HepG2 (cell line): ENCODE results near the gene NOSIP. TPM values are rescaled to one million over a fixed set of nuclear protein-coding genes. Genes with fewer than 3 reads are reported as not detected.

Experiments
- ATAC-seq: fragments of 200-7000 bp; cut with Tn5 transposase; 3 replicates; pipeline ENCODE4 v1.9.1; 2020; ENCODE audit warnings: mild to moderate bottlenecking, moderate library complexity
- BruUV-seq: library from RNA; stranded (reverse); fragments of 400-500 nt; replicated peaks from 2 replicates; lab custom pipeline; 2021; lab: Mats Ljungman, UMichigan
- CTCF ChIA-PET: fragments of 300-600 bp; formaldehyde crosslinking; extraction: SDS; loops from one replicate; lab custom pipeline; 2021; ENCODE audit warnings: low total read pairs, inconsistent platforms, low intra/inter-chr PET ratio; lab: Yijun Ruan, JAX
- POLR2A ChIA-PET: fragments of 350-600 bp; sonication (Branson Sonifier 250); formaldehyde crosslinking; loops from one replicate; lab custom pipeline; 2020; ENCODE audit warnings: antibody characterized with exemption, inconsistent platforms; lab: Yijun Ruan, JAX
- DNase-seq: peaks from one replicate; pipeline ENCODE4 v3.0.0-alpha.2; 2015; ENCODE audit warnings: low spot score
- FAIRE-seq: peaks from 3 replicates; lab custom pipeline; 2011; peaks lifted over from hg19 to GRCh38; lab: Jason Lieb, UNC
- H2AFZ ChIP-seq: one replicate; pipeline ENCODE4 v1.6.1; 2011; ENCODE audit warnings: low read length, inconsistent platforms
- H3K27ac ChIP-seq: fragments of 300-600 bp; 3 replicates; pipeline ENCODE4 v1.8.0; 2011; ENCODE audit warnings: mixed run types, mild to moderate bottlenecking, mixed read lengths, low read length, inconsistent platforms; ENCODE audit not compliant: insufficient read depth; ENCODE audit errors: extremely low read length
- H3K27me3 ChIP-seq, 2 experiments: fragments of 200-600 bp in 1 of 2; 2 replicates in 1 of 2; 3 replicates in 1 of 2; pipeline versions ENCODE4 v1.6.0 to v1.8.0; 2011; ENCODE audit warnings: low read length in 2 of 2, mild to moderate bottlenecking in 2 of 2, moderate library complexity in 2 of 2, inconsistent platforms in 1 of 2; ENCODE audit not compliant: insufficient read depth in 2 of 2, control insufficient read depth in 1 of 2
- H3K36me3 ChIP-seq, 2 experiments: fragments of 200-600 bp in 1 of 2; replicated peaks in 1 of 2; 2 replicates in 1 of 2; 3 replicates in 1 of 2; pipeline versions ENCODE4 v1.5.1 to v1.8.0; 2011; ENCODE audit warnings: low read length in 2 of 2, inconsistent platforms in 1 of 2; ENCODE audit not compliant: insufficient read depth in 2 of 2, control insufficient read depth in 1 of 2
- H3K4me1 ChIP-seq: 2 replicates; pipeline ENCODE4 v1.5.1; 2012; ENCODE audit warnings: low read length, inconsistent platforms; ENCODE audit not compliant: insufficient read depth
- H3K4me2 ChIP-seq: 2 replicates; pipeline ENCODE4 v1.6.0; 2011; ENCODE audit warnings: low read depth, low read length, inconsistent platforms
- H3K4me3 ChIP-seq, 3 experiments: fragments of 200-600 bp in 1 of 3; sonication (generic), shearing (Covaris generic) in 1 of 3; replicated peaks in 1 of 3; 2 replicates each; pipeline ENCODE4 v1.5.1; 2011 to 2016; ENCODE audit warnings: low read length in 3 of 3, inconsistent platforms in 2 of 3, low read depth in 2 of 3, mild to moderate bottlenecking in 2 of 3, control low read depth in 1 of 3, mixed read lengths in 1 of 3; ENCODE audit not compliant: insufficient read depth in 1 of 3
- H3K79me2 ChIP-seq: one replicate; pipeline ENCODE4 v1.6.1; 2011; ENCODE audit warnings: low read length, inconsistent platforms; ENCODE audit not compliant: insufficient read depth
- H3K9ac ChIP-seq: 2 replicates; pipeline ENCODE4 v1.6.0; 2011; ENCODE audit warnings: mild to moderate bottlenecking, low read depth, low read length, inconsistent platforms; ENCODE audit not compliant: insufficient read depth
- H3K9me3 ChIP-seq: 2 replicates; pipeline ENCODE4 v1.5.1; 2012; ENCODE audit warnings: mild to moderate bottlenecking, low read length
- H4K20me1 ChIP-seq: 2 replicates; pipeline ENCODE4 v1.6.0; 2011; ENCODE audit warnings: inconsistent platforms, mild to moderate bottlenecking, low read length, moderate library complexity; ENCODE audit not compliant: insufficient read depth
- DBP ChIP-seq: sonication (generic); formaldehyde crosslinking; IDR thresholded peaks from 2 replicates; pipeline ENCODE4 v1.4.0; 2020; ENCODE audit warnings: missing genetic modification reagents; ENCODE audit errors: not compliant biosample characterization
- DRAP1 ChIP-seq: IDR thresholded peaks from 2 replicates; pipeline ENCODE4 v1.6.1; 2016; ENCODE audit warnings: missing genetic modification reagents, missing compliant biosample characterization
- GLI4 ChIP-seq: sonication (generic); formaldehyde crosslinking; IDR thresholded peaks from 2 replicates; pipeline ENCODE4 v1.5.1; 2020; ENCODE audit warnings: missing genetic modification reagents, mild to moderate bottlenecking, moderate library complexity, borderline replicate concordance
- HES4 ChIP-seq: sonication (generic); formaldehyde crosslinking; IDR thresholded peaks from 2 replicates; pipeline ENCODE4 v1.9.0; 2021; ENCODE audit warnings: mild to moderate bottlenecking, missing genetic modification reagents, borderline replicate concordance
- KLF11 ChIP-seq: IDR thresholded peaks from 2 replicates; pipeline ENCODE4 v1.6.1; 2016; ENCODE audit warnings: missing compliant biosample characterization
- NFE2L2 ChIP-seq: fragments of 150-350 bp; IDR thresholded peaks from 2 replicates; pipeline ENCODE4 v1.6.1; 2014; ENCODE audit warnings: low read length
- RFXAP ChIP-seq: sonication (generic); formaldehyde crosslinking; IDR thresholded peaks from 2 replicates; pipeline ENCODE4 v1.4.0; 2020; ENCODE audit warnings: missing genetic modification reagents, borderline replicate concordance
- SNRNP70 ChIP-seq: fragments of 200-400 bp; formaldehyde crosslinking; IDR thresholded peaks from 2 replicates; pipeline ENCODE4 v1.6.1; 2017; ENCODE audit warnings: mild to moderate bottlenecking, low read depth, low read length, moderate library complexity
- SOX6 ChIP-seq, 2 experiments: fragments of 450-650 bp in 1 of 2; sonication (generic) in 1 of 2; formaldehyde crosslinking in 1 of 2; IDR thresholded peaks; 2 replicates each; pipeline versions ENCODE4 v1.4.0 to v1.6.1; 2017 to 2020; ENCODE audit warnings: antibody characterized with exemption in 1 of 2, mild to moderate bottlenecking in 1 of 2, missing genetic modification reagents in 1 of 2
- ZFP1 ChIP-seq: IDR thresholded peaks from 2 replicates; pipeline ENCODE4 v1.6.1; 2016
- ZKSCAN1 ChIP-seq: fragments of 150-350 bp; IDR thresholded peaks from 2 replicates; pipeline ENCODE4 v1.6.1; 2014; ENCODE audit warnings: low read length
- ZNF224 ChIP-seq: sonication (generic); formaldehyde crosslinking; IDR thresholded peaks from 2 replicates; pipeline ENCODE4 v1.5.0; 2020; ENCODE audit warnings: mild to moderate bottlenecking, missing genetic modification reagents
- ZNF296 ChIP-seq: sonication (generic); formaldehyde crosslinking; conservative IDR thresholded peaks from 2 replicates; pipeline ENCODE4 v1.5.0; 2020; ENCODE audit warnings: mild to moderate bottlenecking, missing genetic modification reagents
- ZNF34 ChIP-seq: sonication (generic); formaldehyde crosslinking; IDR thresholded peaks from 2 replicates; pipeline ENCODE4 v1.4.0; 2020; ENCODE audit warnings: mild to moderate bottlenecking, missing genetic modification reagents, borderline replicate concordance
- ZNF362 ChIP-seq: sonication (generic); formaldehyde crosslinking; IDR thresholded peaks from 2 replicates; pipeline ENCODE4 v1.4.0; 2020; ENCODE audit warnings: missing genetic modification reagents, mild to moderate bottlenecking, borderline replicate concordance
- ZNF713 ChIP-seq: sonication (generic); formaldehyde crosslinking; IDR thresholded peaks from 2 replicates; pipeline ENCODE4 v1.4.0; 2020; ENCODE audit warnings: mild to moderate bottlenecking, missing genetic modification reagents
- ZNF766 ChIP-seq: sonication (generic); formaldehyde crosslinking; IDR thresholded peaks from 2 replicates; pipeline ENCODE4 v1.5.0; 2020; ENCODE audit warnings: missing genetic modification reagents, borderline replicate concordance
- WGBS: methylation state at CpG from one replicate; pipeline ENCODE4 v1.1.6; 2017; ENCODE audit warnings: low lambda C conversion rate; 5-methylcytosine and 5-hydroxymethylcytosine counted together
- in situ Hi-C: cut with HindIII; loops from 2 replicates; pipeline ENCODE4 v1.10.0; 2017; ENCODE audit warnings: low pct_unique_long_range_greater_than_20kb; ENCODE audit not compliant: extremely low pct_ligation_motif_present
- intact Hi-C: fragments of 100-400 bp; cut with micrococcal nuclease; formaldehyde crosslinking; loops from one replicate; pipeline ENCODE4 v1.10.0; 2022; ENCODE audit not compliant: unreplicated experiment
- polyA plus RNA-seq, 8 experiments: library from polyadenylated mRNA; depleted of rRNA in 3 of 8; stranded (reverse) in 7 of 8; unstranded in 1 of 8; fragments of >200 nt; fragmentation: Illumina TruSeq in 4 of 8; extraction: Trizol in 4 of 8; gene quantifications; 2 replicates each; pipeline versions ENCODE4 v1.2.1 to v1.2.3, GENCODE V29; 2011 to 2016; ENCODE audit warnings: low read depth in 4 of 8, missing spikeins in 1 of 8, mixed read lengths in 1 of 8; ENCODE audit not compliant: insufficient read depth in 1 of 8
- total RNA-seq, 5 experiments: library from RNA; depleted of rRNA; stranded (reverse); fragments of >200 nt; fragmentation: Illumina TruSeq; extraction: Trizol; gene quantifications; 2 replicates each; pipeline ENCODE4 v1.2.3, GENCODE V29; 2016; ENCODE audit warnings: low read depth in 1 of 5

The NOSIP gene
- total and polyA plus RNA-seq, 2 of the 13 experiments (the other 11 are each of a cell fraction or from before 2014, with no cell fraction given) = 54.3 to 78.0 TPM

DNA sequence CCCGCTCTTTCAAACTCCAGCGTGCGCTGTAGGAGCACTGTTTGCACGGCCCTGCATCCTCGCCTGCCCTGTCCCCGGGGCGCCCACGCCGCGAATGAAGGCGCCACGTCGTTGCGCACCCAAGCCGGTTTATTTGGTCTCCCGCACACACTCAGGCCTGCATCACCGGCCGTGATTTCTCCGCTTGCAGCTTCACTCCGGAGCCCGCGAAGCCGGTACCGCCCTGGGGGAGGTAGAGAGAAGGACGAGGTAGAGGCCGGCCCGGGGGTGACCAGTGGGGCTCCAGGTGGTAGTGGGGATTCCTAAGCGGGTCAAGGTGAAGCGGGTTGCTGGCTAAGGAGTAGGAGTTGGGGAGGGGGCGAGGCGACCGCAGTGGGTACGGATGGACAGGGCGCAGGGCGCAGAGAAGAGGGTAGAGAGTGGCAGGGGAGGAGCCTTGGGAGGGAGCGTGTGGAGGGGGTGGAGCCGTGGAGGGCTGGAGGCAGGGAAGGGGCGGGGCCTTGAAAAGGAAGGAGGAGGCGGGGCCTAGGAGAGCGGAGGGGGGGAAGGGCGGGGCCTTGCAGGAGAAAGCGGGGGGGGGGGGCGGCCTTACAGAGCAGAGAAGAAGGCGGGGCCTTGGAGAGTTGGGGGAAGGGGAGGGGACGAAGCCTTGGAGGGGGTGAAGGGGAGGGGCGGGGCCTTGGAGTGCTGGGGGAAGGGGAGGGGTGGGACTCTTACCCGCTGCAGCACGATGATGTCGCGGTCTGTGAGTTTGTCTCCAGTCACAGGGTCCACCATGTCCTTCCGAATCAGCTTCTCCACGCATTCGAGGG, 24.6 kb downstream of the NOSIP start:
- peaks cover 18 to 46% of the 10 kb centered on the region in 2 experiments for H3K36me3 ChIP-seq
- POLR2A ChIA-PET = interaction anchor here (0.8 kb wide), 1 partner anchor 42 kb away, joined by 3 read pairs; no protein-coding TSS in a partner anchor
- CTCF ChIA-PET = no interaction called here
- ATAC-seq (no peak), FAIRE-seq (no peak), DNase-seq (no peak)
- H3K4me3 ChIP-seq = no peak overlapping the region
- no peaks in the 10 kb centered on the region for H3K79me2 ChIP-seq
- WGBS = 98% methylated on average over 52 of the region's 53 CpGs
- peaks cover 29% of the 10 kb centered on the region for H3K4me1 ChIP-seq
- no peak overlapping the region for H3K9ac ChIP-seq
- H3K27me3 ChIP-seq = no peaks in the 10 kb centered on the region
- intact Hi-C loops = no loop called here
- no peak overlapping the region for H2AFZ ChIP-seq
- no peaks in the 10 kb centered on the region for H3K9me3 ChIP-seq
- no peak overlapping the region for H3K27ac ChIP-seq
- H3K4me2 ChIP-seq = no peak overlapping the region
- no TSS peak for BruUV-seq
- in situ Hi-C loops = no loop called here
- no peaks in the 10 kb centered on the region for H4K20me1 ChIP-seq
- TF ChIP-seq SOX6 (IDR thresholded peaks at IDR 0.05) (no peak), SOX6 (CRISPR knock-in tag; IDR thresholded peaks at IDR 0.05) (no peak), ZKSCAN1 (no peak), ZNF224 (CRISPR knock-in tag) (no peak), SNRNP70 (no peak), GLI4 (CRISPR knock-in tag) (no peak), DBP (no peak), HES4 (CRISPR knock-in tag) (no peak), KLF11 (CRISPR knock-in tag) (no peak), ZNF34 (CRISPR knock-in tag) (no peak), ZNF296 (CRISPR knock-in tag) (no peak), ZFP1 (CRISPR knock-in tag) (no peak), RFXAP (CRISPR knock-in tag) (no peak), ZNF362 (CRISPR knock-in tag) (no peak), NFE2L2 (no peak), DRAP1 (CRISPR knock-in tag) (no peak), ZNF766 (CRISPR knock-in tag) (no peak), ZNF713 (CRISPR knock-in tag) (no peak)
